IMR-90 (cell line): ENCODE results near the gene C1QC. TPM values are rescaled to one million over a fixed set of nuclear protein-coding genes. Genes with fewer than 3 reads are reported as not detected.

Experiments
- ATAC-seq: fragments of 200-7000 bp; cut with Tn5 transposase; 2 replicates; pipeline ENCODE4 v1.9.1; 2020; ENCODE audit warnings: low read depth, mild to moderate bottlenecking, moderate library complexity
- BruUV-seq: library from RNA; stranded (reverse); fragments of 400-500 nt; replicated peaks from 2 replicates; lab custom pipeline; 2021; lab: Mats Ljungman, UMichigan
- CTCF ChIA-PET: fragments of 300-600 bp; formaldehyde crosslinking; extraction: SDS; loops from one replicate; lab custom pipeline; 2021; ENCODE audit warnings: antibody characterized with exemption; lab: Yijun Ruan, JAX
- POLR2A ChIA-PET: fragments of 300-600 bp; sonication (Branson Sonifier 250); formaldehyde crosslinking; loops from one replicate; lab custom pipeline; 2022; ENCODE audit warnings: antibody characterized with exemption; ENCODE audit not compliant: unreplicated experiment; lab: Charles Lee
- DNase-seq: peaks from one replicate; pipeline ENCODE4 v3.0.0; 2013
- H2AFZ ChIP-seq: replicated peaks from 2 replicates; pipeline ENCODE3; 2013; ENCODE audit warnings: low read length, mild to moderate bottlenecking; ENCODE audit not compliant: poor library complexity
- H2AK5ac ChIP-seq: 2 replicates; pipeline ENCODE4 v1.6.1; 2013; ENCODE audit warnings: low read depth, low read length, inconsistent platforms
- H2AK9ac ChIP-seq: replicated peaks from 2 replicates; pipeline ENCODE3; 2013; ENCODE audit warnings: mild to moderate bottlenecking, low read depth, low read length, moderate library complexity; ENCODE audit not compliant: poor library complexity
- H2BK120ac ChIP-seq: 2 replicates; pipeline ENCODE4 v1.6.1; 2013; ENCODE audit warnings: low read depth, low read length, inconsistent platforms
- H2BK15ac ChIP-seq: 3 replicates; pipeline ENCODE4 v1.6.1; 2013; ENCODE audit warnings: low read depth, low read length, inconsistent platforms
- H2BK20ac ChIP-seq: 2 replicates; pipeline ENCODE4 v1.6.1; 2013; ENCODE audit warnings: low read depth, mild to moderate bottlenecking, inconsistent platforms, low read length, moderate library complexity
- H2BK5ac ChIP-seq: 2 replicates; pipeline ENCODE4 v1.6.1; 2013; ENCODE audit warnings: mild to moderate bottlenecking, low read depth, low read length, inconsistent platforms; ENCODE audit not compliant: poor library complexity, severe bottlenecking
- H3K14ac ChIP-seq: replicated peaks from 2 replicates; pipeline ENCODE4 v1.6.1; 2013; ENCODE audit warnings: low read depth, low read length, inconsistent platforms
- H3K18ac ChIP-seq: 2 replicates; pipeline ENCODE4 v1.6.1; 2013; ENCODE audit warnings: low read depth, low read length, control low read depth
- H3K23ac ChIP-seq: 2 replicates; pipeline ENCODE4 v1.6.1; 2013; ENCODE audit warnings: low read depth, low read length, inconsistent platforms
- H3K27ac ChIP-seq: 2 replicates; pipeline ENCODE4 v1.5.1; 2013; ENCODE audit warnings: mild to moderate bottlenecking, control low read depth, low read length; ENCODE audit not compliant: insufficient read depth
- H3K27me3 ChIP-seq: 2 replicates; pipeline ENCODE4 v1.6.1; 2013; ENCODE audit warnings: low read length; ENCODE audit not compliant: control insufficient read depth, insufficient read depth
- H3K36me3 ChIP-seq: 2 replicates; pipeline ENCODE4 v1.6.1; 2013; ENCODE audit warnings: low read length, mixed read lengths; ENCODE audit not compliant: control insufficient read depth, insufficient read depth
- H3K4ac ChIP-seq: 2 replicates; pipeline ENCODE4 v1.6.1; 2013; ENCODE audit warnings: low read depth, low read length, inconsistent platforms
- H3K4me1 ChIP-seq: 2 replicates; pipeline ENCODE4 v1.6.1; 2013; ENCODE audit warnings: low read length, mixed read lengths; ENCODE audit not compliant: control insufficient read depth, insufficient read depth
- H3K4me2 ChIP-seq: 2 replicates; pipeline ENCODE4 v1.6.1; 2013; ENCODE audit warnings: low read depth, mild to moderate bottlenecking, control low read depth, low read length, moderate library complexity
- H3K4me3 ChIP-seq: 2 replicates; pipeline ENCODE4 v1.5.1; 2013; ENCODE audit warnings: low read depth, mild to moderate bottlenecking, control low read depth, low read length, moderate library complexity; ENCODE audit not compliant: insufficient read depth
- H3K56ac ChIP-seq: 2 replicates; pipeline ENCODE4 v1.6.1; 2013; ENCODE audit warnings: low read length, inconsistent platforms; ENCODE audit not compliant: insufficient read depth; ENCODE audit errors: extremely low read depth
- H3K79me1 ChIP-seq, 2 experiments: 2 replicates each; pipeline ENCODE4 v1.6.1; 2013; ENCODE audit warnings: low read length in 2 of 2, inconsistent platforms in 1 of 2, low read depth in 1 of 2
- H3K9ac ChIP-seq: 2 replicates; pipeline ENCODE4 v1.6.1; 2013; ENCODE audit warnings: low read depth, low read length, control low read depth
- H3K9me1 ChIP-seq: 2 replicates; pipeline ENCODE4 v1.6.1; 2013; ENCODE audit warnings: low read length, inconsistent platforms; ENCODE audit not compliant: insufficient read depth
- H3K9me3 ChIP-seq: 2 replicates; pipeline ENCODE4 v1.6.1; 2013; ENCODE audit warnings: low read length; ENCODE audit not compliant: control insufficient read depth, insufficient read depth
- H4K20me1 ChIP-seq: 2 replicates; pipeline ENCODE4 v1.6.1; 2013; ENCODE audit warnings: low read length, inconsistent platforms; ENCODE audit not compliant: insufficient read depth
- H4K5ac ChIP-seq: 2 replicates; pipeline ENCODE4 v1.6.1; 2013; ENCODE audit warnings: mild to moderate bottlenecking, low read depth, low read length, control low read depth
- H4K8ac ChIP-seq, 2 experiments: 2 replicates each; pipeline ENCODE4 v1.6.1; 2013; ENCODE audit warnings: low read depth in 2 of 2, low read length in 2 of 2, control low read depth in 1 of 2, inconsistent platforms in 1 of 2
- H4K91ac ChIP-seq: 2 replicates; pipeline ENCODE4 v1.6.1; 2013; ENCODE audit warnings: low read depth, low read length, inconsistent platforms; ENCODE audit not compliant: insufficient read depth
- BHLHE40 ChIP-seq: fragments of 150-350 bp; IDR thresholded peaks from 2 replicates; pipeline ENCODE4 v1.6.1; 2016; ENCODE audit warnings: mild to moderate bottlenecking, low read depth, low read length
- CEBPB ChIP-seq: IDR thresholded peaks from 2 replicates; pipeline ENCODE4 v1.6.1; 2012; ENCODE audit warnings: low read depth, low read length, improper control_type of control experiment
- CHD1 ChIP-seq: IDR thresholded peaks from 2 replicates; pipeline ENCODE4 v1.6.1; 2012; ENCODE audit warnings: low read depth, low read length, improper control_type of control experiment
- FOS ChIP-seq: fragments of 150-350 bp; IDR thresholded peaks from 2 replicates; pipeline ENCODE4 v1.6.1; 2016; ENCODE audit warnings: low read depth, low read length
- MAFK ChIP-seq: IDR thresholded peaks from 2 replicates; pipeline ENCODE4 v1.6.1; 2012; ENCODE audit warnings: low read depth, low read length, improper control_type of control experiment
- MAZ ChIP-seq: IDR thresholded peaks from 2 replicates; pipeline ENCODE4 v1.6.1; 2012; ENCODE audit warnings: low read depth, mild to moderate bottlenecking, low read length, improper control_type of control experiment, moderate library complexity, borderline replicate concordance
- MXI1 ChIP-seq: IDR thresholded peaks from 2 replicates; pipeline ENCODE4 v1.6.1; 2012; ENCODE audit warnings: low read depth, mild to moderate bottlenecking, low read length, moderate library complexity, borderline replicate concordance
- NFE2L2 ChIP-seq: fragments of 150-350 bp; IDR thresholded peaks from 2 replicates; pipeline ENCODE4 v1.6.1; 2016; ENCODE audit warnings: low read depth, mild to moderate bottlenecking, low read length
- POLR2A ChIP-seq: IDR thresholded peaks from 2 replicates; pipeline ENCODE4 v1.6.1; 2012; ENCODE audit warnings: mild to moderate bottlenecking, low read depth, low read length
- RAD21 ChIP-seq: IDR thresholded peaks from 2 replicates; pipeline ENCODE4 v1.6.1; 2012; ENCODE audit warnings: low read length, improper control_type of control experiment
- RCOR1 ChIP-seq: IDR thresholded peaks from 2 replicates; pipeline ENCODE4 v1.6.1; 2012; ENCODE audit warnings: mild to moderate bottlenecking, low read length, improper control_type of control experiment; ENCODE audit not compliant: insufficient replicate concordance
- RFX5 ChIP-seq: IDR thresholded peaks from 2 replicates; pipeline ENCODE4 v1.8.0; 2012; ENCODE audit warnings: low read depth, mild to moderate bottlenecking, low read length, moderate library complexity
- SMC3 ChIP-seq: fragments of 150-350 bp; IDR thresholded peaks from 2 replicates; pipeline ENCODE4 v1.6.1; 2016; ENCODE audit warnings: low read depth, mild to moderate bottlenecking, antibody characterized with exemption, low read length, moderate library complexity
- USF2 ChIP-seq: fragments of 150-350 bp; IDR thresholded peaks from 2 replicates; pipeline ENCODE4 v1.6.1; 2017; ENCODE audit warnings: mild to moderate bottlenecking, antibody characterized with exemption, low read length, low read depth
- WGBS, 2 experiments: methylation state at CpG; one replicate each; pipeline versions ENCODE4 v1.1.5 to v1.1.7; 2013; ENCODE audit warnings: missing lambda C conversion rate in 2 of 2; ENCODE audit not compliant: insufficient read length in 1 of 2; ENCODE audit errors: extremely low coverage in 2 of 2; 5-methylcytosine and 5-hydroxymethylcytosine counted together
- dilution Hi-C: fragments of 300-500 bp; cut with HindIII; formaldehyde crosslinking; loops from one replicate; pipeline ENCODE4 v1.14.3; 2018; ENCODE audit warnings: low sequenced_read_pairs; ENCODE audit not compliant: unreplicated experiment
- in situ Hi-C: fragments of 300-500 bp; cut with MboI; formaldehyde crosslinking; loops from 3 replicates; pipeline ENCODE4 v1.14.3; 2019; ENCODE audit warnings: low sequenced_read_pairs, inconsistent platforms, mixed read lengths
- intact Hi-C: fragments of 100-400 bp; cut with micrococcal nuclease; formaldehyde crosslinking; loops from 2 replicates; pipeline ENCODE4 v1.10.0; 2022
- polyA plus RNA-seq, 3 experiments: library from polyadenylated mRNA; depleted of rRNA; stranded (reverse); fragments of >200 nt; gene quantifications; 2 replicates each; pipeline ENCODE4 v1.2.3, GENCODE V29; 2012; ENCODE audit warnings: low replicate concordance in 1 of 3
- total RNA-seq: library from RNA; depleted of rRNA; stranded (reverse); fragments of >200 nt; gene quantifications from 2 replicates; pipeline ENCODE4 v1.2.3, GENCODE V29; 2012
- TF ChIP-seq, protein P1 (sequence below): fragments of 150-350 bp; IDR thresholded peaks from 2 replicates; pipeline ENCODE4 v1.6.1; 2016; ENCODE audit warnings: low read depth, mild to moderate bottlenecking, low read length, moderate library complexity, borderline replicate concordance
- TF ChIP-seq, protein P2 (sequence below): conservative IDR thresholded peaks from 2 replicates; pipeline ENCODE4 v1.5.1; 2012; ENCODE audit warnings: mild to moderate bottlenecking, low read depth, low read length, improper control_type of control experiment

C1QC gene
- total and polyA plus RNA-seq, 2 of the 4 experiments (the other 2 are of a cell fraction): not detected

DNA sequence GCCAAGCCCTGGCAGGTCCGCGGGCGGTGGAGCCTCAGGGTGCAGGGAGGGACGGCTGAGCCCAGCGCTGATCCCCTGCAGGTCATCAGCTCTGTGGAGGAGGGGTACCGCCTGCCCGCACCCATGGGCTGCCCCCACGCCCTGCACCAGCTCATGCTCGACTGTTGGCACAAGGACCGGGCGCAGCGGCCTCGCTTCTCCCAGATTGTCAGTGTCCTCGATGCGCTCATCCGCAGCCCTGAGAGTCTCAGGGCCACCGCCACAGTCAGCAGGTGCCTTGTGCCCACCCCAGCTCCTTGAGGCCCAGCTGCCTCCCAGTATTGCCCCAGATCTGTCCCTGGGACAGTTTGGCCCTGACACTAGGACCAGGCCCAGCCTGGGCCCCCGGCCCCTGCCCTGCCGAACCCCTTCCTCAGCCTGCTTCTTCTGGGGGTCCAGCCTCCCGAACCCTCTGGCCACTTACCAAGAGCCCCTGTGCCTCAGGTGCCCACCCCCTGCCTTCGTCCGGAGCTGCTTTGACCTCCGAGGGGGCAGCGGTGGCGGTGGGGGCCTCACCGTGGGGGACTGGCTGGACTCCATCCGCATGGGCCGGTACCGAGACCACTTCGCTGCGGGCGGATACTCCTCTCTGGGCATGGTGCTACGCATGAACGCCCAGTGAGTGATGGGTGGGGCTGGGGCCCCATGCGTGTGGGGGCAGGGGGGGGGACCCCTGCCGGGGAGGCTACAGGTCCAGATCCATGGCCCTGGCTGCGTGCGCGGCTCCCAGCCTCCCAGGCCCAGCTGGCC is 42.4 kb upstream of the C1QC start:
- H4K5ac ChIP-seq: no peak overlapping the region
- no peak overlapping the region for H2AK9ac ChIP-seq
- H2BK5ac ChIP-seq: no peak overlapping the region
- intact Hi-C loops (no loop called here), in situ Hi-C loops (no loop called here), dilution Hi-C loops (no loop called here)
- no peak overlapping the region for H2BK20ac ChIP-seq
- H3K9me3 ChIP-seq: no peaks in the 10 kb centered on the region
- H4K91ac ChIP-seq: no peak overlapping the region
- H3K9ac ChIP-seq: no peak overlapping the region
- no peaks in the 10 kb centered on the region for H3K9me1 ChIP-seq
- no peak overlapping the region for H2AK5ac ChIP-seq
- no peaks in the 10 kb centered on the region for H3K79me1 ChIP-seq
- H3K18ac ChIP-seq: no peak overlapping the region
- H3K4me2 ChIP-seq: no peak overlapping the region
- DNase-seq (no peak), ATAC-seq (no peak)
- peaks cover 55% of the 10 kb centered on the region for H3K27me3 ChIP-seq
- H4K8ac ChIP-seq: no peak overlapping the region
- H3K4me3 ChIP-seq: no peak overlapping the region
- no peak overlapping the region for H3K4ac ChIP-seq
- H3K23ac ChIP-seq: no peak overlapping the region
- ChIA-PET CTCF (no interaction called here), POLR2A (no interaction called here)
- no peaks in the 10 kb centered on the region for H3K36me3 ChIP-seq
- no TSS peak for BruUV-seq
- no peak for TF ChIP-seq FOS
- TF ChIP-seq MXI1: no peak
- no peak for TF ChIP-seq POLR2A
- TF ChIP-seq NFE2L2: no peak
- TF ChIP-seq CHD1: no peak
- no peak for TF ChIP-seq MAZ
- no peak for TF ChIP-seq RAD21
- TF ChIP-seq, protein P1, sequence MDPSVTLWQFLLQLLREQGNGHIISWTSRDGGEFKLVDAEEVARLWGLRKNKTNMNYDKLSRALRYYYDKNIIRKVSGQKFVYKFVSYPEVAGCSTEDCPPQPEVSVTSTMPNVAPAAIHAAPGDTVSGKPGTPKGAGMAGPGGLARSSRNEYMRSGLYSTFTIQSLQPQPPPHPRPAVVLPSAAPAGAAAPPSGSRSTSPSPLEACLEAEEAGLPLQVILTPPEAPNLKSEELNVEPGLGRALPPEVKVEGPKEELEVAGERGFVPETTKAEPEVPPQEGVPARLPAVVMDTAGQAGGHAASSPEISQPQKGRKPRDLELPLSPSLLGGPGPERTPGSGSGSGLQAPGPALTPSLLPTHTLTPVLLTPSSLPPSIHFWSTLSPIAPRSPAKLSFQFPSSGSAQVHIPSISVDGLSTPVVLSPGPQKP: no peak
- TF ChIP-seq RCOR1: no peak
- TF ChIP-seq BHLHE40: no peak
- TF ChIP-seq USF2: no peak
- TF ChIP-seq SMC3: no peak
- TF ChIP-seq, protein P2, sequence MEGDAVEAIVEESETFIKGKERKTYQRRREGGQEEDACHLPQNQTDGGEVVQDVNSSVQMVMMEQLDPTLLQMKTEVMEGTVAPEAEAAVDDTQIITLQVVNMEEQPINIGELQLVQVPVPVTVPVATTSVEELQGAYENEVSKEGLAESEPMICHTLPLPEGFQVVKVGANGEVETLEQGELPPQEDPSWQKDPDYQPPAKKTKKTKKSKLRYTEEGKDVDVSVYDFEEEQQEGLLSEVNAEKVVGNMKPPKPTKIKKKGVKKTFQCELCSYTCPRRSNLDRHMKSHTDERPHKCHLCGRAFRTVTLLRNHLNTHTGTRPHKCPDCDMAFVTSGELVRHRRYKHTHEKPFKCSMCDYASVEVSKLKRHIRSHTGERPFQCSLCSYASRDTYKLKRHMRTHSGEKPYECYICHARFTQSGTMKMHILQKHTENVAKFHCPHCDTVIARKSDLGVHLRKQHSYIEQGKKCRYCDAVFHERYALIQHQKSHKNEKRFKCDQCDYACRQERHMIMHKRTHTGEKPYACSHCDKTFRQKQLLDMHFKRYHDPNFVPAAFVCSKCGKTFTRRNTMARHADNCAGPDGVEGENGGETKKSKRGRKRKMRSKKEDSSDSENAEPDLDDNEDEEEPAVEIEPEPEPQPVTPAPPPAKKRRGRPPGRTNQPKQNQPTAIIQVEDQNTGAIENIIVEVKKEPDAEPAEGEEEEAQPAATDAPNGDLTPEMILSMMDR: no peak
- no peak for TF ChIP-seq RFX5
- TF ChIP-seq CEBPB: no peak
- TF ChIP-seq MAFK: no peak
- no peak overlapping the region for H2BK15ac ChIP-seq
- 90% methylated on average over 13 of the region's 39 CpGs; no CpG with 5 or more reads in 1 of the 2 experiments for WGBS, 2 experiments
- no peaks in the 10 kb centered on the region for H3K4me1 ChIP-seq
- H3K27ac ChIP-seq: no peak overlapping the region
- no peak overlapping the region for H3K56ac ChIP-seq
- H2BK120ac ChIP-seq: no peak overlapping the region
- H4K20me1 ChIP-seq: 0 out of 2 replicates have a peak, but pooled peaks cover 3% of the 10 kb centered on the region
- H2AFZ ChIP-seq: no peak overlapping the region
- H3K14ac ChIP-seq: no peak overlapping the region
